Pancreas (tissue), 10 donors: ENCODE results near the gene GPC2. TPM values are rescaled to one million over a fixed set of nuclear protein-coding genes. Genes with fewer than 3 reads are reported as not detected.
"Not testable (repeated sequence)": the region's sequence is repeated elsewhere in the genome, so short reads cannot be mapped to it uniquely, and the experiment has no call there.

Experiments
- ATAC-seq, 4 donors: fragments of 200-7000 bp; cut with Tn5 transposase; one replicate each; pipeline versions ENCODE4 v1.8.0 to v1.9.1; 2020; ENCODE audit warnings: mild to moderate bottlenecking in 4 of 4, moderate library complexity in 4 of 4
- DNase-seq, 6 donors: peaks; one replicate each; pipeline ENCODE4 v3.0.0-alpha.2; 2020
- FAIRE-seq: peaks from 2 replicates; lab custom pipeline; 2012; peaks lifted over from hg19 to GRCh38; lab: Jason Lieb, UNC
- H3K27ac ChIP-seq, 4 donors: fragments of 200-600 bp; sonication (generic); 1 replicate in 3 of 4; 2 replicates in 1 of 4; pipeline versions ENCODE4 v1.5.0 to v1.8.0; 2020
- H3K27me3 ChIP-seq, 4 donors: fragments of 200-600 bp; one replicate each; pipeline ENCODE4 v1.8.0; 2021
- H3K36me3 ChIP-seq, 3 donors: fragments of 200-600 bp; sonication (generic) in 1 of 3; one replicate each; pipeline versions ENCODE4 v1.5.0 to v1.8.0; 2020 to 2021
- H3K4me1 ChIP-seq, 3 donors: fragments of 200-600 bp; one replicate each; pipeline ENCODE4 v1.8.0; 2021
- H3K4me3 ChIP-seq, 4 donors: fragments of 200-600 bp; sonication (generic) in 2 of 4; one replicate each; pipeline versions ENCODE4 v1.5.0 to v1.8.0; 2020 to 2021
- H3K9me3 ChIP-seq, 4 donors: fragments of 200-600 bp; one replicate each; pipeline ENCODE4 v1.8.0; 2021
- WGBS, 2 donors: extraction: QIAGEN DNeasy Blood & Tissue Kit; methylation state at CpG; one replicate each; pipeline ENCODE4 v1.1.7; 2013; 5-methylcytosine and 5-hydroxymethylcytosine counted together
- intact Hi-C, 3 donors: fragments of 100-400 bp; cut with DNase I; formaldehyde crosslinking; loops; one replicate each; pipeline versions ENCODE4 v1.11.1 to v1.14.2; 2022
- polyA plus RNA-seq, 2 donors: library from polyadenylated mRNA; stranded (reverse); fragments of 200-250 nt; gene quantifications; one replicate each; pipeline ENCODE4 v1.2.3, GENCODE V29; 2013
- total RNA-seq, 6 donors: library from RNA; stranded (reverse); fragmentation: NEBNext Ultra II Directional in 4 of 6; extraction: Animal tissue kit (Norgen Biotek cat#: 25700) in 4 of 6; gene quantifications; one replicate each; pipeline versions ENCODE4 v1.2.1 to v1.2.4, GENCODE V29; 2021 to 2023
- TF ChIP-seq, protein P1 (sequence below), 4 donors: fragments of 200-600 bp; sonication (generic) in 3 of 4; IDR thresholded peaks; one replicate each; pipeline versions ENCODE4 v1.5.0 to v1.8.0; 2021; ENCODE audit warnings: antibody characterized with exemption in 4 of 4
- donor health status: healthy with polysubstance abuse.
- donor health status: DM: no; HTN: no; CAD: no; lungs with moderate emphysema.
- donor health status: DM: no; HTN: no; CAD: no.
- donor health status: control.
- donor health status: control.
- donor health status: Bipolar disorder and iron deficiency.
- donor health status: DM: yes; HTN: yes; CAD: no.
- donor health status: DM: no; HTN: no; CAD: no.
- donor health status: DM: no; HTN: no; CAD: no.
- donor health status: DM: yes; HTN: yes; CAD: no.

GPC2 gene
- total and polyA plus RNA-seq, 8 donors, result 0.12 to 2.5 (median 0.62) TPM

DNA sequence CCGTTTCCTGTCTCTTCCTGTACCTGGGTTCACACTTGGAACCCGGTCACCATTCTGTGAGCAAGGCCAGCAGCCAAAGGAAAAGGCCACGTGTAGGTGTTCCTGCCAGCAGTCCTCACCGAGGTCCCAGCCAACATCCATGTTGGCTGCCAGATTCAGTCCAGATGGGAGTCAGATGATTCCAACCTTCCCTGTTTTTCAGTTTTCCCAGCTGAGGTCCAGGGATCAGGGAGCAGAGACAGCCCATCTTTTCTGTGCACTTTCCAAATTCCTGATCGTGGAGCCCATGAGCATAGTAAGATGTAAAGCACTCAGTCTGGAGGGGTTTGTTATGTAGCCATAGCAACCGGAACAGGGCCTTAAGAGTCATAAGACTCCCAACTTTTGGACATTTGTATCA is 38.7 kb upstream of the GPC2 start:
- DNase-seq, result peak in 4 of 6 donors; percentile 31 to 59 (median 41)
- peaks cover 0 to 1% (median 0%) of the 10 kb centered on the region in 3 donors for H3K36me3 ChIP-seq
- no peaks in the 10 kb centered on the region for H3K9me3 ChIP-seq
- TF ChIP-seq, protein P1, sequence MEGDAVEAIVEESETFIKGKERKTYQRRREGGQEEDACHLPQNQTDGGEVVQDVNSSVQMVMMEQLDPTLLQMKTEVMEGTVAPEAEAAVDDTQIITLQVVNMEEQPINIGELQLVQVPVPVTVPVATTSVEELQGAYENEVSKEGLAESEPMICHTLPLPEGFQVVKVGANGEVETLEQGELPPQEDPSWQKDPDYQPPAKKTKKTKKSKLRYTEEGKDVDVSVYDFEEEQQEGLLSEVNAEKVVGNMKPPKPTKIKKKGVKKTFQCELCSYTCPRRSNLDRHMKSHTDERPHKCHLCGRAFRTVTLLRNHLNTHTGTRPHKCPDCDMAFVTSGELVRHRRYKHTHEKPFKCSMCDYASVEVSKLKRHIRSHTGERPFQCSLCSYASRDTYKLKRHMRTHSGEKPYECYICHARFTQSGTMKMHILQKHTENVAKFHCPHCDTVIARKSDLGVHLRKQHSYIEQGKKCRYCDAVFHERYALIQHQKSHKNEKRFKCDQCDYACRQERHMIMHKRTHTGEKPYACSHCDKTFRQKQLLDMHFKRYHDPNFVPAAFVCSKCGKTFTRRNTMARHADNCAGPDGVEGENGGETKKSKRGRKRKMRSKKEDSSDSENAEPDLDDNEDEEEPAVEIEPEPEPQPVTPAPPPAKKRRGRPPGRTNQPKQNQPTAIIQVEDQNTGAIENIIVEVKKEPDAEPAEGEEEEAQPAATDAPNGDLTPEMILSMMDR (IDR thresholded peaks at IDR 0.05), result no peak
- WGBS, 2 donors, result 38 to 41% methylated on average over 6 of the region's 6 CpGs
- no peaks in the 10 kb centered on the region for H3K27me3 ChIP-seq
- intact Hi-C loops, result loop anchor here in 2 of 3 donors (10.0 kb wide), 2 partner anchors 71 to 81 kb away; partner anchors contain the start of gene LAMTOR4 (in 1 of the 2)
- no peak for FAIRE-seq
- H3K4me3 ChIP-seq, result no peak overlapping the region
- H3K4me1 ChIP-seq, result no peaks in the 10 kb centered on the region
- no peak overlapping the region for H3K27ac ChIP-seq
- peak in 3 of 4 donors; percentile 31 to 45 (median 38) for ATAC-seq

DNA sequence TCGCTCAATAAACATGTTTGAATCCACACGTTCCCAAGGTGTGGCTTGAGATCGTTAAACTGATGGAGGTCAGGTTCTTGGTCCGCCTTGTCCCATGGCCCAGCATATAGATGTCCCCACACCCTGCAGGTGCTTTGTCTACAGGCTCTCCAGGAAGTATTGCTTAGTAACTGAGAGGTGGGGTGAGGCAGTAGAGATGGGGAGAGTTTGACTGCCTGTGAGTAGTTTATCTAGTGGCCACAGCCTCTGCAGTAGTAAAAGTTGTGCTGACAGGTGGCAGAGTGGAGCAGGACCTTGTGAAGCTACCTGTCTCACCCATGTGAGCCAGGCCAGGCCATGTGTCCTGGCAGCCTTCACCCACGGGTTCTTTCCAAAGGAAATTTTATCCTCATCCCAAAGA is 37.2 kb upstream of the GPC2 start:
- ATAC-seq, H3K27me3 ChIP-seq, H3K9me3 ChIP-seq, FAIRE-seq, H3K36me3 ChIP-seq, H3K4me3 ChIP-seq, H3K4me1 ChIP-seq, H3K27ac ChIP-seq: not testable (repeated sequence)
- intact Hi-C loops, result loop anchor here in 2 of 3 donors (10.0 kb wide), 2 partner anchors 70 to 80 kb away; partner anchors contain the start of gene LAMTOR4 (in 1 of the 2)
- WGBS, 2 donors, result 73 to 76% methylated on average over 5 of the region's 5 CpGs
- DNase-seq, result peak in 1 of 6 donors; percentile 22

GRCh38 chr7:100213672-100214071 is 36.5 kb upstream of the GPC2 start:
- Histone ChIP-seq H3K4me1 (no peaks in the 10 kb centered on the region), H3K9me3 (no peaks in the 10 kb centered on the region), H3K36me3 (no peaks in the 10 kb centered on the region), H3K27me3 (no peaks in the 10 kb centered on the region), H3K4me3 (no peak overlapping the region), H3K27ac (no peak overlapping the region)
- no peak for ATAC-seq
- peak in 1 of 6 donors; percentile 26 for DNase-seq
- whole genome bisulfite sequencing, 2 donors, result 56 to 57% methylated on average over 6 of the region's 6 CpGs
- FAIRE-seq, result no peak
- TF ChIP-seq, protein P1 (IDR thresholded peaks at IDR 0.05), result no peak
- intact Hi-C loops, result loop anchor here in 2 of 3 donors (10.0 kb wide), 2 partner anchors 69 to 79 kb away; partner anchors contain the start of gene LAMTOR4 (in 1 of the 2)

DNA sequence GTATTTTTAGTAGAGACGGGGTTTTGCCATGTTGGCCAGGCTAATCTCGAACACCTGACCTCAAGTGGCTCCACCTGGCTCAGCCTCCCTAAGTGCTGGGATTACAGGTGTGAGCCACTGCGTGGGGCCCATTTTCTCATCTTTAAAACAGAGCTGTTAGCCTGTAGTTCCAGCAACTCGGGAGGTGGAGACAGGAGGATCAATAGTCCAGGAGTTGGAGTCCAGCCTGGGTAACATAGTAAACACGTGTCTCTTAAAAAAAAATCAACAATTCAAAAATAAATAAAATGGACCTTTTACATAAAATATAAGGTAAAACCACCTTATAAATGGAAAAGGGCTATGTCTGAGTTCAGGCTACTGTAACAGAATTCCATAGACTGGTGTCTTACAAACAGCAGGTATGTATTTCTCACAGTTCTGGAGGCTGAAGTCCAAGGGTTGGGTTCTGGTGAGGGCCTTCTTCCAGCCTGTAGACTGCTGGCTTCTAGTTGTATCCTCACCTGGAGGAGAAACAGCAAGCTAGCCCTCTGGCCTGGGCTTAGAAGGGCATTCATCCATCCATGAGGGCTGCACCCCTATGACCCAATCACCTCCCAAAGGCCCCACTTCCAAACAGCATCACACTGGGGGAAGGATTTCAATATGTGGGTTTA is 35.6 kb upstream of the GPC2 start:
- peak in 1 of 6 donors; percentile 12 for DNase-seq
- no peak for FAIRE-seq
- 62 to 65% methylated on average over 5 of the region's 5 CpGs for WGBS, 2 donors
- Histone ChIP-seq H3K27me3 (no peaks in the 10 kb centered on the region), H3K4me1 (no peaks in the 10 kb centered on the region), H3K36me3 (no peaks in the 10 kb centered on the region), H3K4me3 (no peak overlapping the region), H3K27ac (no peak overlapping the region), H3K9me3 (no peaks in the 10 kb centered on the region)
- TF ChIP-seq, protein P1 (IDR thresholded peaks at IDR 0.05), result no peak
- ATAC-seq, result no peak
- intact Hi-C loops, result loop anchor here in 2 of 3 donors (10.0 kb wide), 2 partner anchors 68 to 78 kb away; partner anchors contain the start of gene LAMTOR4 (in 1 of the 2)

GRCh38 chr7:100211342-100211780 is 34.2 kb upstream of the GPC2 start:
- peak in 1 of 6 donors; percentile 18 for DNase-seq
- H3K4me3 ChIP-seq, result no peak overlapping the region
- ATAC-seq, result no peak
- no peaks in the 10 kb centered on the region for H3K4me1 ChIP-seq
- H3K9me3 ChIP-seq, result no peaks in the 10 kb centered on the region
- intact Hi-C loops, result loop anchor here in 2 of 3 donors (10.0 kb wide), 2 partner anchors 67 to 77 kb away; partner anchors contain the start of gene LAMTOR4 (in 1 of the 2)
- TF ChIP-seq, protein P1 (IDR thresholded peaks at IDR 0.05), result no peak
- no peaks in the 10 kb centered on the region for H3K27me3 ChIP-seq
- H3K27ac ChIP-seq, result no peak overlapping the region
- 75 to 77% methylated on average over 7 of the region's 7 CpGs for WGBS, 2 donors
- no peak for FAIRE-seq
- H3K36me3 ChIP-seq, result no peaks in the 10 kb centered on the region
